ENCODE results near the gene MYCBP2.

Gene MYCBP2

DNA sequence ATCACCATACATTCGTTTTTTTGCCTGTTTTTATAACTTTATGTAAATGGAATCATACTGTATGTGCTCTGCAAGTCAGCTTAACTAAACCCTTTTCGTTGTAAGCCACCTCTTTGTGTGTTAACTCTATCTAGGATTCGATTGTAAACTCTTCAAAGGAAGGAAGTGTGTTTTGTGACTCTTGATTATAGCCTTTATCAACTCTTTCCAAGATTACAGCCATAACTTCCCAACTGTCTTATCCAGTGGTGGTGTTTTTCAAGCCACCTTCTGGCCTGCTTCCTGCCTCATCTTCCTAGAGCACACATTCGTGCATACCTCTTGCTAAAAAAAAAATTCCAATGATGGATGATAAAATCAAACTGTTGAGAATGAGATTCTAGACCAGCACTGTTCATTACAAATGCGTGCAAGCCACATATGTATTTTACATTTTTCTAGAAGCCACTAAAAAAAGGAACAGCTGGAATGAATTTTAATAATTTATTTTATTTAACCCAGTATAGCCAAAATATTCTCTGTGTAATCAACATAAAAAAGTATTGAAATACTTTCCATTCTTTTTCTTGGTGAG lies 287.9 kb downstream of the MYCBP2 start:
- no peaks in the 10 kb centered on the region for H3K27me3 ChIP-seq (replicated peaks in 2 of 5; ENCODE audit: control insufficient read depth in 4 of 5, insufficient read depth in 5 of 5, low read length in 4 of 5)
- no peak overlapping the region for H3K27ac ChIP-seq (ENCODE audit: insufficient read depth in 1 of 2, low read depth in 1 of 2, low read length in 2 of 2, poor library complexity in 1 of 2, severe bottlenecking in 2 of 2)
- no CpG with 5 or more reads among the region's 5 CpGs for WGBS (ENCODE audit: insufficient coverage)
- peaks cover 0 to 4% (median 3%) of the 10 kb centered on the region in 4 experiments for H3K36me3 ChIP-seq (ENCODE audit: control insufficient read depth in 4 of 4, insufficient read depth in 4 of 4, low read length in 3 of 4)
- no peak overlapping the region for H3K4me3 ChIP-seq (ENCODE audit: control insufficient read depth in 1 of 7, extremely low read depth in 1 of 7, insufficient read depth in 4 of 7, low read depth in 2 of 7, low read length in 6 of 7)
- H3K9me3 ChIP-seq (ENCODE audit: control extremely low read depth in 1 of 5, control insufficient read depth in 4 of 5, insufficient read depth in 2 of 5, low read depth in 1 of 5, low read length in 4 of 5): no peaks in the 10 kb centered on the region
- POLR2A ChIA-PET: no interaction called here
- CTCF ChIA-PET: no interaction called here
- peaks cover 0 to 22% (median 13%) of the 10 kb centered on the region in 4 experiments for H3K4me1 ChIP-seq (ENCODE audit: control extremely low read depth in 1 of 4, control insufficient read depth in 4 of 4, insufficient read depth in 4 of 4, low read length in 3 of 4)
- no peak for DNase-seq

- no peaks in the 10 kb centered on the region for H3K36me3 ChIP-seq (ENCODE audit: control insufficient read depth in 4 of 4, insufficient read depth in 4 of 4, low read length in 3 of 4)
- ChIA-PET POLR2A (no interaction called here), CTCF (no interaction called here)
These were observed 290.6 kb downstream of the MYCBP2 start for GRCh38 chr13:77036279-77036678.

GRCh38 chr13:77034881-77035280 lies 292.0 kb downstream of the MYCBP2 start:
- no peak for DNase-seq
- ChIA-PET POLR2A (interaction anchor here (1.0 kb wide), 1 partner anchor 8 kb away, joined by 3 read pairs; the partner anchor contains the start of gene FBXL3), CTCF (interaction anchor here (0.5 kb wide), 1 partner anchor 192 kb away, joined by 3 read pairs; no protein-coding TSS in a partner anchor)
- Histone ChIP-seq H3K4me1 (ENCODE audit: control extremely low read depth in 1 of 4, control insufficient read depth in 4 of 4, insufficient read depth in 4 of 4, low read length in 3 of 4) (peaks cover 0 to 7% (median 3%) of the 10 kb centered on the region in 4 experiments), H3K36me3 (ENCODE audit: control insufficient read depth in 4 of 4, insufficient read depth in 4 of 4, low read length in 3 of 4) (no peaks in the 10 kb centered on the region), H3K27ac (ENCODE audit: insufficient read depth in 1 of 2, low read depth in 1 of 2, low read length in 2 of 2, poor library complexity in 1 of 2, severe bottlenecking in 2 of 2) (no peak overlapping the region), H3K4me3 (ENCODE audit: control insufficient read depth in 1 of 7, extremely low read depth in 1 of 7, insufficient read depth in 4 of 7, low read depth in 2 of 7, low read length in 6 of 7) (no peak overlapping the region), H3K27me3 (replicated peaks in 2 of 5; ENCODE audit: control insufficient read depth in 4 of 5, insufficient read depth in 5 of 5, low read length in 4 of 5) (no peaks in the 10 kb centered on the region), H3K9me3 (ENCODE audit: control extremely low read depth in 1 of 5, control insufficient read depth in 4 of 5, insufficient read depth in 2 of 5, low read depth in 1 of 5, low read length in 4 of 5) (no peaks in the 10 kb centered on the region)
- 100% methylated on average over 4 of the region's 5 CpGs for WGBS (ENCODE audit: insufficient coverage)

More at GRCh38 chr13:77036279-77036678, 290.6 kb downstream of the MYCBP2 start:
- H3K27ac ChIP-seq (ENCODE audit: insufficient read depth in 1 of 2, low read depth in 1 of 2, low read length in 2 of 2, poor library complexity in 1 of 2, severe bottlenecking in 2 of 2): no peak overlapping the region
- 100% methylated on average over 1 of the region's 1 CpG for WGBS (ENCODE audit: insufficient coverage)
- no peak for DNase-seq
- peaks cover 0 to 7% (median 3%) of the 10 kb centered on the region in 4 experiments for H3K4me1 ChIP-seq (ENCODE audit: control extremely low read depth in 1 of 4, control insufficient read depth in 4 of 4, insufficient read depth in 4 of 4, low read length in 3 of 4)
- H3K9me3 ChIP-seq (ENCODE audit: control extremely low read depth in 1 of 5, control insufficient read depth in 4 of 5, insufficient read depth in 2 of 5, low read depth in 1 of 5, low read length in 4 of 5): no peaks in the 10 kb centered on the region
- H3K4me3 ChIP-seq (ENCODE audit: control insufficient read depth in 1 of 7, extremely low read depth in 1 of 7, insufficient read depth in 4 of 7, low read depth in 2 of 7, low read length in 6 of 7): no peak overlapping the region
- H3K27me3 ChIP-seq (replicated peaks in 2 of 5; ENCODE audit: control insufficient read depth in 4 of 5, insufficient read depth in 5 of 5, low read length in 4 of 5): no peaks in the 10 kb centered on the region

DNA sequence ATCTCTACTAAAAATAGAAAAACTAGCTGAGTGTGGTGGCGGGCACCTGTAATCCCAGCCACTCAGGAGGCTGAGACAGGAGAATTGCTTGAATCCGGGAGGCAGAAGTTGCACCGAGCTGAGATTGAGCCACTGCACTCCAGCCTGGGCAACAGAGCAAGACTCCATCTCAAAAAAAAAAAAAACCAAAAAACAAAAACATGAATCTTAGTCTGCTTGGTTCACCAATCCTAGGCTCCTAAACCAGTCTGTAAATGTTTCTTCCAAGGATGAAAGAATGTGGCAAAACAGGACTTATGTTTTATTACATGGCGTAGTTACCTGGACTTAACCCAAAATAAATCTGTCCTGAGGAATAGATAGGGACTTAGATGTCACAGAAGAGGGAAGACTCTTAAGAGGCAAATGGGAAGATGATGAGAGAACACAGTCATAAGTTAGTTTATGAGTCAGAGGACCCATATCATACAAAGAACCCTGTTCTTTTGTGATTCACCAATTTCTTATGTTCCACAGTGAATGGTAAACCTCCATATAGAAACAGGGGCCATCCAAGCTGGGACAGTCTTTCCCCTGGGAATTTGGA lies 293.1 kb downstream of the MYCBP2 start:
- Histone ChIP-seq H3K4me1 (ENCODE audit: control extremely low read depth in 1 of 4, control insufficient read depth in 4 of 4, insufficient read depth in 4 of 4, low read length in 3 of 4) (peaks cover 0 to 3% (median 1%) of the 10 kb centered on the region in 4 experiments), H3K27me3 (replicated peaks in 2 of 5; ENCODE audit: control insufficient read depth in 4 of 5, insufficient read depth in 5 of 5, low read length in 4 of 5) (no peaks in the 10 kb centered on the region), H3K27ac (ENCODE audit: insufficient read depth in 1 of 2, low read depth in 1 of 2, low read length in 2 of 2, poor library complexity in 1 of 2, severe bottlenecking in 2 of 2) (no peak overlapping the region), H3K36me3 (ENCODE audit: control insufficient read depth in 4 of 4, insufficient read depth in 4 of 4, low read length in 3 of 4) (no peaks in the 10 kb centered on the region), H3K9me3 (ENCODE audit: control extremely low read depth in 1 of 5, control insufficient read depth in 4 of 5, insufficient read depth in 2 of 5, low read depth in 1 of 5, low read length in 4 of 5) (no peaks in the 10 kb centered on the region), H3K4me3 (ENCODE audit: control insufficient read depth in 1 of 7, extremely low read depth in 1 of 7, insufficient read depth in 4 of 7, low read depth in 2 of 7, low read length in 6 of 7) (no peak overlapping the region)
- no peak for DNase-seq
- POLR2A ChIA-PET: no interaction called here
- CTCF ChIA-PET: interaction anchor here (0.8 kb wide), 1 partner anchor 12 kb away, joined by 3 read pairs; no protein-coding TSS in a partner anchor
- 100% methylated on average over 1 of the region's 4 CpGs for WGBS (ENCODE audit: insufficient coverage)

GRCh38 chr13:77031656-77032243 lies 295.1 kb downstream of the MYCBP2 start:
- POLR2A ChIA-PET: no interaction called here
- WGBS (ENCODE audit: insufficient coverage): 100% methylated on average over 1 of the region's 6 CpGs
- Histone ChIP-seq H3K36me3 (ENCODE audit: control insufficient read depth in 4 of 4, insufficient read depth in 4 of 4, low read length in 3 of 4) (no peaks in the 10 kb centered on the region), H3K4me3 (ENCODE audit: control insufficient read depth in 1 of 7, extremely low read depth in 1 of 7, insufficient read depth in 4 of 7, low read depth in 2 of 7, low read length in 6 of 7) (no peak overlapping the region), H3K4me1 (ENCODE audit: control extremely low read depth in 1 of 4, control insufficient read depth in 4 of 4, insufficient read depth in 4 of 4, low read length in 3 of 4) (peaks cover 0 to 7% (median 5%) of the 10 kb centered on the region in 4 experiments), H3K27me3 (replicated peaks in 2 of 5; ENCODE audit: control insufficient read depth in 4 of 5, insufficient read depth in 5 of 5, low read length in 4 of 5) (no peaks in the 10 kb centered on the region), H3K9me3 (ENCODE audit: control extremely low read depth in 1 of 5, control insufficient read depth in 4 of 5, insufficient read depth in 2 of 5, low read depth in 1 of 5, low read length in 4 of 5) (no peaks in the 10 kb centered on the region), H3K27ac (ENCODE audit: insufficient read depth in 1 of 2, low read depth in 1 of 2, low read length in 2 of 2, poor library complexity in 1 of 2, severe bottlenecking in 2 of 2) (no peak overlapping the region)
- no peak for DNase-seq
- CTCF ChIA-PET: interaction anchor here (1.0 kb wide), 1 partner anchor 21 kb away, joined by 3 read pairs; no protein-coding TSS in a partner anchor

DNA sequence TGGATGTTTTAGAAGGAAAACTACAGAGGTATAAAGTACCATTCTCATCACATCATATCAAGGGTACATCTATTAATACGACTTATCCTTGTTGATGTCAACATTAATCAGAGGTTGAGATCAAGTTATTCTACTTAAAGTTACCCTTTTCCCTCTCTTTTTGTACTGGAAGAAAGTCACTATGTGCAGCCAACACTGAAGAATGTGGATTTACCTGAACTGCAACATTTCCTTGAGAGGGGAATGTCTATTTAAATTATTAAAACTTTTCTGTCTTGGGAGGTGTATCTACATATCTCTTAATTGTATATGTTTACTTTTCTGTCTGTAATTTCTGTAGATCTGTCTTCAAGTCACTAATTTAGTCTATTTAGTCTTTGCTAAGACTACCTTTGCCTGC lies 297.5 kb downstream of the MYCBP2 start:
- no CpG with 5 or more reads among the region's 1 CpG for WGBS (ENCODE audit: insufficient coverage)
- H3K4me1 ChIP-seq (ENCODE audit: control extremely low read depth in 1 of 4, control insufficient read depth in 4 of 4, insufficient read depth in 4 of 4, low read length in 3 of 4): peaks cover 8 to 25% (median 20%) of the 10 kb centered on the region in 4 experiments
- no peaks in the 10 kb centered on the region for H3K36me3 ChIP-seq (ENCODE audit: control insufficient read depth in 4 of 4, insufficient read depth in 4 of 4, low read length in 3 of 4)
- ChIA-PET POLR2A (no interaction called here), CTCF (no interaction called here)
- H3K27ac ChIP-seq (ENCODE audit: insufficient read depth in 1 of 2, low read depth in 1 of 2, low read length in 2 of 2, poor library complexity in 1 of 2, severe bottlenecking in 2 of 2): no peak overlapping the region
- no peak for DNase-seq
- H3K27me3 ChIP-seq (replicated peaks in 2 of 5; ENCODE audit: control insufficient read depth in 4 of 5, insufficient read depth in 5 of 5, low read length in 4 of 5): no peaks in the 10 kb centered on the region
- H3K4me3 ChIP-seq (ENCODE audit: control insufficient read depth in 1 of 7, extremely low read depth in 1 of 7, insufficient read depth in 4 of 7, low read depth in 2 of 7, low read length in 6 of 7): no peak overlapping the region
- H3K9me3 ChIP-seq (ENCODE audit: control extremely low read depth in 1 of 5, control insufficient read depth in 4 of 5, insufficient read depth in 2 of 5, low read depth in 1 of 5, low read length in 4 of 5): no peaks in the 10 kb centered on the region

- no peak overlapping the region for H3K27ac ChIP-seq (ENCODE audit: insufficient read depth in 1 of 2, low read depth in 1 of 2, low read length in 2 of 2, poor library complexity in 1 of 2, severe bottlenecking in 2 of 2)
- CTCF ChIA-PET: interaction anchor here (1.0 to 1.4 kb wide), 3 partner anchors 9 to 29 kb away, joined by 3 read pairs; no protein-coding TSS in a partner anchor
- DNase-seq: no peak
These were observed 298.7 kb downstream of the MYCBP2 start for GRCh38 chr13:77028202-77028601.

More at GRCh38 chr13:77028202-77028601, 298.7 kb downstream of the MYCBP2 start:
- POLR2A ChIA-PET: no interaction called here
- H3K27me3 ChIP-seq (replicated peaks in 2 of 5; ENCODE audit: control insufficient read depth in 4 of 5, insufficient read depth in 5 of 5, low read length in 4 of 5): no peaks in the 10 kb centered on the region
- 95% methylated on average over 3 of the region's 5 CpGs for WGBS (ENCODE audit: insufficient coverage)
- H3K9me3 ChIP-seq (ENCODE audit: control extremely low read depth in 1 of 5, control insufficient read depth in 4 of 5, insufficient read depth in 2 of 5, low read depth in 1 of 5, low read length in 4 of 5): no peaks in the 10 kb centered on the region
- H3K4me3 ChIP-seq (ENCODE audit: control insufficient read depth in 1 of 7, extremely low read depth in 1 of 7, insufficient read depth in 4 of 7, low read depth in 2 of 7, low read length in 6 of 7): peak overlapping the region in 1 of 7 experiments; percentile 96
- H3K36me3 ChIP-seq (ENCODE audit: control insufficient read depth in 4 of 4, insufficient read depth in 4 of 4, low read length in 3 of 4): no peaks in the 10 kb centered on the region
- H3K4me1 ChIP-seq (ENCODE audit: control extremely low read depth in 1 of 4, control insufficient read depth in 4 of 4, insufficient read depth in 4 of 4, low read length in 3 of 4): peaks cover 8 to 37% (median 21%) of the 10 kb centered on the region in 4 experiments

All from common myeloid progenitor, CD34-positive (primary cell).